OCI-LY7 (cell line): Measurements from ENCODE around the gene NAMPT. TPM values are rescaled to one million over a fixed set of nuclear protein-coding genes. Genes with fewer than 3 reads are reported as not detected.

Source experiments
- BruUV-seq: library from RNA; stranded (reverse); fragments of 400-500 nt; replicated peaks from 2 replicates; lab custom pipeline; 2021; lab: Mats Ljungman, UMichigan
- CTCF ChIA-PET: fragments of 300-600 bp; sonication (Branson Sonifier 250); formaldehyde crosslinking; loops from one replicate; lab custom pipeline; 2022; ENCODE audit warnings: antibody characterized with exemption; ENCODE audit not compliant: unreplicated experiment; lab: Charles Lee
- POLR2A ChIA-PET: fragments of 300-600 bp; sonication (Branson Sonifier 250); formaldehyde crosslinking; loops from one replicate; lab custom pipeline; 2022; ENCODE audit warnings: antibody characterized with exemption; lab: Charles Lee
- DNase-seq: peaks from one replicate; pipeline ENCODE4 v3.0.0-alpha.2; 2015; ENCODE audit warnings: low spot score
- H2AFZ ChIP-seq: fragments of 200-600 bp; sonication (generic), shearing (Covaris generic); 2 replicates; pipeline ENCODE4 v1.6.1; 2014; ENCODE audit warnings: mild to moderate bottlenecking, antibody characterized with exemption, low read length, moderate library complexity
- H3K27ac ChIP-seq: fragments of 200-600 bp; sonication (generic); 2 replicates; pipeline ENCODE4 v1.5.1; 2014; ENCODE audit warnings: mixed run types, low read depth, mild to moderate bottlenecking, moderate library complexity, low read length, inconsistent platforms; ENCODE audit not compliant: poor library complexity, severe bottlenecking
- H3K36me3 ChIP-seq: fragments of 200-600 bp; sonication (generic); 2 replicates; pipeline ENCODE4 v1.6.1; 2014; ENCODE audit warnings: mild to moderate bottlenecking, antibody characterized with exemption, low read length, moderate library complexity, mixed read lengths; ENCODE audit not compliant: insufficient read depth
- H3K4me1 ChIP-seq: fragments of 200-600 bp; sonication (generic); 2 replicates; pipeline ENCODE4 v1.5.1; 2014; ENCODE audit warnings: mild to moderate bottlenecking, low read length; ENCODE audit not compliant: insufficient read depth, poor library complexity, severe bottlenecking
- H3K4me2 ChIP-seq: fragments of 200-600 bp; sonication (generic); 2 replicates; pipeline ENCODE4 v1.6.1; 2014; ENCODE audit warnings: mild to moderate bottlenecking, low read length
- H3K4me3 ChIP-seq: fragments of 200-600 bp; sonication (generic); 2 replicates; pipeline ENCODE4 v1.5.1; 2014; ENCODE audit warnings: mild to moderate bottlenecking, low read depth, low read length; ENCODE audit not compliant: poor library complexity, severe bottlenecking
- H3K79me2 ChIP-seq: fragments of 200-600 bp; sonication (generic); 2 replicates; pipeline ENCODE4 v1.6.1; 2016; ENCODE audit warnings: low read depth, mild to moderate bottlenecking, low read length, moderate library complexity, mixed read lengths; ENCODE audit not compliant: insufficient read depth
- H3K9me2 ChIP-seq: fragments of 200-600 bp; sonication (generic); 2 replicates; pipeline ENCODE4 v1.6.1; 2016; ENCODE audit warnings: mild to moderate bottlenecking, low read length, mixed read lengths; ENCODE audit not compliant: insufficient read depth
- H3K9me3 ChIP-seq: fragments of 200-600 bp; sonication (generic); 2 replicates; pipeline ENCODE4 v1.6.1; 2014; ENCODE audit warnings: mild to moderate bottlenecking, mixed run types, low read length, mixed read lengths
- H4K20me1 ChIP-seq: fragments of 200-600 bp; sonication (generic); 2 replicates; pipeline ENCODE4 v1.6.1; 2014; ENCODE audit warnings: mild to moderate bottlenecking, antibody characterized with exemption, low read length, moderate library complexity, mixed read lengths; ENCODE audit not compliant: insufficient read depth
- EZH2phosphoT487 ChIP-seq: fragments of 200-600 bp; sonication (generic); IDR thresholded peaks from 2 replicates; pipeline ENCODE4 v1.6.1; 2018; ENCODE audit warnings: low read depth, borderline replicate concordance, mild to moderate bottlenecking, mixed run types, antibody characterized with exemption, low read length, moderate library complexity, mixed read lengths
- intact Hi-C: fragments of 100-400 bp; cut with micrococcal nuclease; formaldehyde crosslinking; loops from one replicate; pipeline ENCODE4 v1.10.0; 2022; ENCODE audit not compliant: unreplicated experiment
- total RNA-seq, 2 experiments: library from RNA; depleted of rRNA in 1 of 2; stranded (reverse); fragments of >200 nt in 1 of 2; shearing (Covaris generic) in 1 of 2; gene quantifications; 2 replicates each; pipeline ENCODE4 v1.2.3, GENCODE V29; 2014 to 2022
- TF ChIP-seq, protein P1 (sequence below): fragments of 200-600 bp; sonication (generic); conservative IDR thresholded peaks from 2 replicates; pipeline ENCODE4 v1.5.1; 2014; ENCODE audit warnings: mild to moderate bottlenecking, antibody characterized with exemption, low read length, moderate library complexity, mixed read lengths

Gene NAMPT
- total RNA-seq, 2 experiments from 2014 or later, result 20.7 to 82.2 TPM

DNA sequence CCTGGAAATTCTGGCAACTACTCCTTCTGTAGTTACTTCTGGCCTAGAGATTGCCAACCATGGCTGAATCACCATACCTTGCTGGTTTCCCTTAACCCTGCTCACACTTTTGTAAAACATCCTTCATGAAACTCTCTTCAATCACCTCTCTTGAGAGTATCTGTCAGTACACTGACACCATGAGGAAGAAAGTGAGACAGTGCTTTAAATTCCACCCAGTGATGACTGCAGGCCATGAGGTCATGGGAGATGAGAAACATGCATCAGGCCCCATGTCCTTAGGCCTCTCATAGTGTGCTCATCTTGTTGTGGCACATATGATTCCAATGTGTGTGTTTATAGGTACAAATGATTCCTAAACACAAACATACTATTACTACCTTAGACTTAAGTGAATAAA lies 24.6 kb upstream of the NAMPT start:
- intact Hi-C loops, result no loop called here
- CTCF ChIA-PET, result no interaction called here

DNA sequence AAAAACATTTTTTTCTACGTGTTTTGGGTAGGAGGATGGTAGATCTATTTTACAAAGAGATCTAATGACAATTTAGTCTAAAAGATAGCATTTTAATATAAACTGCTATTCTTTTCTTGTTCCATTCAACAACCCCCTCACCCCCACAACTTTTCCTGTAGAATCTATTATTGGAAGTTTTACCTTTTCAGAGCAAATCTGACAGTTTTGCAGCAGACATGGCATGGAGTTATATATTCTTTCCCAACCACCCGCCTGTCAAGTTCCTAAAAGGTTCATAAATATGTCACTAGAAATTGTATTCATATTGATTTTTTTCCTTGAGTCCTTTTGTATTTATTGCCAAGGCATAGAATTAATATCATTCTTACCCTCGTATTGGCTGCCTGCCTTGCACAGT lies 21.5 kb upstream of the NAMPT start:
- BruUV-seq, result no TSS peak
- no peak for TF ChIP-seq EZH2phosphoT487
- TF ChIP-seq, protein P1, sequence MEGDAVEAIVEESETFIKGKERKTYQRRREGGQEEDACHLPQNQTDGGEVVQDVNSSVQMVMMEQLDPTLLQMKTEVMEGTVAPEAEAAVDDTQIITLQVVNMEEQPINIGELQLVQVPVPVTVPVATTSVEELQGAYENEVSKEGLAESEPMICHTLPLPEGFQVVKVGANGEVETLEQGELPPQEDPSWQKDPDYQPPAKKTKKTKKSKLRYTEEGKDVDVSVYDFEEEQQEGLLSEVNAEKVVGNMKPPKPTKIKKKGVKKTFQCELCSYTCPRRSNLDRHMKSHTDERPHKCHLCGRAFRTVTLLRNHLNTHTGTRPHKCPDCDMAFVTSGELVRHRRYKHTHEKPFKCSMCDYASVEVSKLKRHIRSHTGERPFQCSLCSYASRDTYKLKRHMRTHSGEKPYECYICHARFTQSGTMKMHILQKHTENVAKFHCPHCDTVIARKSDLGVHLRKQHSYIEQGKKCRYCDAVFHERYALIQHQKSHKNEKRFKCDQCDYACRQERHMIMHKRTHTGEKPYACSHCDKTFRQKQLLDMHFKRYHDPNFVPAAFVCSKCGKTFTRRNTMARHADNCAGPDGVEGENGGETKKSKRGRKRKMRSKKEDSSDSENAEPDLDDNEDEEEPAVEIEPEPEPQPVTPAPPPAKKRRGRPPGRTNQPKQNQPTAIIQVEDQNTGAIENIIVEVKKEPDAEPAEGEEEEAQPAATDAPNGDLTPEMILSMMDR, result no peak

More for the DNA sequence above, 24.6 kb upstream of the NAMPT start:
- POLR2A ChIA-PET, result no interaction called here
- no TSS peak for BruUV-seq
- Histone ChIP-seq H4K20me1 (no peaks in the 10 kb centered on the region), H3K27ac (no peak overlapping the region), H3K36me3 (no peaks in the 10 kb centered on the region), H3K4me3 (no peak overlapping the region), H3K4me1 (no peaks in the 10 kb centered on the region), H3K9me3 (no peaks in the 10 kb centered on the region), H3K4me2 (no peak overlapping the region), H3K9me2 (no peaks in the 10 kb centered on the region), H2AFZ (no peak overlapping the region), H3K79me2 (no peaks in the 10 kb centered on the region)
- no peak for DNase-seq
- TF ChIP-seq, protein P1, result no peak
- TF ChIP-seq EZH2phosphoT487, result no peak

GRCh38 chr7:106305732-106306131 lies 20.9 kb upstream of the NAMPT start:
- Histone ChIP-seq H3K36me3 (no peaks in the 10 kb centered on the region), H3K4me1 (no peaks in the 10 kb centered on the region), H3K4me2 (no peak overlapping the region), H3K79me2 (no peaks in the 10 kb centered on the region), H3K9me3 (no peaks in the 10 kb centered on the region), H3K9me2 (no peaks in the 10 kb centered on the region), H3K4me3 (no peak overlapping the region), H4K20me1 (no peaks in the 10 kb centered on the region), H2AFZ (no peak overlapping the region), H3K27ac (no peak overlapping the region)
- BruUV-seq, result no TSS peak
- intact Hi-C loops, result no loop called here
- TF ChIP-seq, protein P1, result no peak
- TF ChIP-seq EZH2phosphoT487, result no peak
- DNase-seq, result no peak
- ChIA-PET CTCF (no interaction called here), POLR2A (no interaction called here)

More for the DNA sequence above, 21.5 kb upstream of the NAMPT start:
- H3K4me1 ChIP-seq, result no peaks in the 10 kb centered on the region
- H3K79me2 ChIP-seq, result no peaks in the 10 kb centered on the region
- CTCF ChIA-PET, result no interaction called here
- H2AFZ ChIP-seq, result no peak overlapping the region
- POLR2A ChIA-PET, result no interaction called here
- no peaks in the 10 kb centered on the region for H3K36me3 ChIP-seq
- no peaks in the 10 kb centered on the region for H3K9me2 ChIP-seq
- H3K4me3 ChIP-seq, result no peak overlapping the region
- no peak overlapping the region for H3K4me2 ChIP-seq
- H3K9me3 ChIP-seq, result no peaks in the 10 kb centered on the region
- intact Hi-C loops, result no loop called here
- DNase-seq, result no peak
- H4K20me1 ChIP-seq, result no peaks in the 10 kb centered on the region
- no peak overlapping the region for H3K27ac ChIP-seq
